Osteoblast (primary cell): ENCODE results near the gene RBM10. TPM values are rescaled to one million over a fixed set of nuclear protein-coding genes. Genes with fewer than 3 reads are reported as not detected.

Source experiments
- DNase-seq: peaks from one replicate; pipeline ENCODE4 v3.0.0; 2011; ENCODE audit warnings: low spot score, mixed read lengths; ENCODE audit not compliant: insufficient read length; ENCODE audit errors: missing footprints
- H2AFZ ChIP-seq: 2 replicates; pipeline ENCODE4 v1.6.0; 2011; ENCODE audit warnings: mild to moderate bottlenecking, low read length
- H3K27ac ChIP-seq: 2 replicates; pipeline ENCODE4 v1.5.1; 2011; ENCODE audit warnings: mild to moderate bottlenecking, low read depth, low read length, moderate library complexity
- H3K27me3 ChIP-seq: 2 replicates; pipeline ENCODE4 v1.6.0; 2012; ENCODE audit warnings: mild to moderate bottlenecking, control low read depth, inconsistent platforms, low read length, moderate library complexity; ENCODE audit not compliant: insufficient read depth
- H3K36me3 ChIP-seq: 2 replicates; pipeline ENCODE4 v1.5.1; 2011; ENCODE audit warnings: mild to moderate bottlenecking, low read length, control low read depth, moderate library complexity; ENCODE audit not compliant: insufficient read depth
- H3K4me1 ChIP-seq: 2 replicates; pipeline ENCODE4 v1.5.1; 2011; ENCODE audit warnings: mild to moderate bottlenecking, low read length, control low read depth, moderate library complexity; ENCODE audit not compliant: insufficient read depth
- H3K4me2 ChIP-seq: 2 replicates; pipeline ENCODE4 v1.6.0; 2011; ENCODE audit warnings: mild to moderate bottlenecking, low read length; ENCODE audit not compliant: insufficient read depth
- H3K4me3 ChIP-seq: fragments of 200-600 bp; sonication (generic); 3 replicates; pipeline ENCODE4 v1.5.1; 2012; ENCODE audit warnings: mild to moderate bottlenecking, low read length, inconsistent platforms; ENCODE audit not compliant: insufficient read depth
- H3K79me2 ChIP-seq: 2 replicates; pipeline ENCODE4 v1.6.0; 2012; ENCODE audit warnings: mild to moderate bottlenecking, low read length, control low read depth, inconsistent platforms; ENCODE audit not compliant: insufficient read depth
- H3K9me3 ChIP-seq: 2 replicates; pipeline ENCODE4 v1.5.1; 2011; ENCODE audit warnings: low read depth, low read length, control low read depth
- H4K20me1 ChIP-seq: 2 replicates; pipeline ENCODE4 v1.6.0; 2012; ENCODE audit warnings: mild to moderate bottlenecking, low read length, control low read depth; ENCODE audit not compliant: insufficient read depth
- total RNA-seq: library from RNA; depleted of rRNA; stranded (reverse); fragments of >200 nt; gene quantifications from 2 replicates; pipeline ENCODE4 v1.2.3, GENCODE V29; 2012
- TF ChIP-seq, protein P1 (sequence below): IDR thresholded peaks from 2 replicates; pipeline ENCODE4 v1.5.1; 2011; ENCODE audit warnings: mild to moderate bottlenecking, low read depth, low read length, moderate library complexity; ENCODE audit errors: extremely low read depth

RBM10 gene
- total RNA-seq, 1 donor, result 32.9 TPM

DNA sequence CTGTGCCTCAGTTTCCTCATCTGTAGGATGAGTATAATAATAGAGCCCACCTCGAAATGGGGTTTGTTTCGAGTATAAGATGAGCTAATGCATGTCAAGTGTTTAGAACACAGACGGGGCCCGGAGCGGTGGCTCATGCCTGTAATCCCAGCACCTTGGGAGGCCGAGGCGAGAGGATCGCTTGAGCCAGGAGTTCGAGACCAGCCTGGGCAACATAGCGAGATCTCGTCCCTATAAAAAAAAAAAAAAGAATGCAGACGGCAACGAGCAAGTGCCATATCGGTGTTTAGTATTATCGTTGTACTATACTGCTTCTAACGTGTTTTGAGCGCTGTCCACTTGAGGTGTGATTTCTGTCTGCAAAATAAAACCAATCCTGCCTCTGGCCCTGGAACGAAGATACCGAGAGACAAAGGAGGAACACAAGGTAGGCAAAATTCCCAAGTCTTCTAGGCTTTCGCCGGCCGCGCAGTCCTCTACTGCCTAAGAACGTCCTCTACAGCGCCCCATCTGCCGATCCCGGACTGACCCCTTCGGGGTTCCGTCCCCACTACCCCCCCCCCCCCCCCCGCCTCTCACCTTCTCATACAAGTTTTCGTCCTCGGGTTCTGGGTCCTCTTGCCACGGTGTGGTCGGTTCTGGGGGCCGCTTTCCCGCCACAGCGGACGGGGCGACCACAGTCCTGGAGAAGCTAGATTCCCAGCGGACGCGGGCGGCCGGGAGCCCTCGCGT lies 961 bp upstream of the RBM10 start:
- Histone ChIP-seq H3K4me1 (no peaks in the 10 kb centered on the region), H3K9me3 (no peaks in the 10 kb centered on the region), H2AFZ (peak overlapping the region; percentile 80), H3K27ac (peak overlapping the region; percentile 74), H3K4me3 (peak overlapping the region; percentile 86), H3K4me2 (peak overlapping the region; percentile 87), H3K27me3 (no peaks in the 10 kb centered on the region), H4K20me1 (peaks cover 29% of the 10 kb centered on the region), H3K36me3 (no peaks in the 10 kb centered on the region), H3K79me2 (peaks cover 46% of the 10 kb centered on the region)
- DNase-seq, result peak; percentile 88
- TF ChIP-seq, protein P1, sequence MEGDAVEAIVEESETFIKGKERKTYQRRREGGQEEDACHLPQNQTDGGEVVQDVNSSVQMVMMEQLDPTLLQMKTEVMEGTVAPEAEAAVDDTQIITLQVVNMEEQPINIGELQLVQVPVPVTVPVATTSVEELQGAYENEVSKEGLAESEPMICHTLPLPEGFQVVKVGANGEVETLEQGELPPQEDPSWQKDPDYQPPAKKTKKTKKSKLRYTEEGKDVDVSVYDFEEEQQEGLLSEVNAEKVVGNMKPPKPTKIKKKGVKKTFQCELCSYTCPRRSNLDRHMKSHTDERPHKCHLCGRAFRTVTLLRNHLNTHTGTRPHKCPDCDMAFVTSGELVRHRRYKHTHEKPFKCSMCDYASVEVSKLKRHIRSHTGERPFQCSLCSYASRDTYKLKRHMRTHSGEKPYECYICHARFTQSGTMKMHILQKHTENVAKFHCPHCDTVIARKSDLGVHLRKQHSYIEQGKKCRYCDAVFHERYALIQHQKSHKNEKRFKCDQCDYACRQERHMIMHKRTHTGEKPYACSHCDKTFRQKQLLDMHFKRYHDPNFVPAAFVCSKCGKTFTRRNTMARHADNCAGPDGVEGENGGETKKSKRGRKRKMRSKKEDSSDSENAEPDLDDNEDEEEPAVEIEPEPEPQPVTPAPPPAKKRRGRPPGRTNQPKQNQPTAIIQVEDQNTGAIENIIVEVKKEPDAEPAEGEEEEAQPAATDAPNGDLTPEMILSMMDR, result no peak

DNA sequence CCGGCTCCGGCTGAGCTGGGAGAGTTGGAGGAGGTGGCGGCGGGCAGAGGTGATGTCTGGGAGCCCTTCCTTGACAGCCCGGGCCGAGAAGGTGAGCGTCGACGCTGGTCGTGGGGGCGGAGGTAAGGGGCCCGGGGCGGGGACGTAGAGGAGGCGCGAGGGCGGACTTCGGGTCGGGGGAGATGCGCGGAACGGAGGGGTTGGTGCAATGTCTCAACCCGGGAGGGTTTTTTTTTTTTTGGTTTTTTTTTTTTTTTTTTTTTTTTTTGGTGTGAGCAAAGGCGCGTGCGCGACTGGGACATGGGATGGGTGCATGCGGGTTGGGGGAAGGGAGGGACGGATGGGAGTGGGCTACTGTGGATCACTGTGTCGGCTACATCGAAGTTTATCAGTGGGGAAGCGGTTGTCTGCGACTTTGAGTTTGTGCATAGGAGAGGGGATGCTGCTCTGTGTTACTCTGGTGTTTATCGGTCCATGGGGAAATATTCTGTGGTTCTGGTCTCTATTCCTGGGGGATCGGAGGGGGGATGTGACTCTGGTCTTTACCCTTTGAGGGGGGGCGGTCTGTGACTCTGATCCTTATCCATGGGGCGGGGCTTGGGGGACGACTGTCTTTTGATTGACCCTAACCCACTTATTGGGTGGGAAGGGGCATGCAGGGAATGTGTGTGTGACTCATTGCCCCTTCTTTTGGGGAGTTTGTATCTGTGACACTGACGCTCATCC lies 537 bp downstream of the RBM10 start:
- TF ChIP-seq, protein P1, result no peak
- peaks cover 58% of the 10 kb centered on the region for H3K79me2 ChIP-seq
- no peaks in the 10 kb centered on the region for H3K4me1 ChIP-seq
- H3K9me3 ChIP-seq, result no peaks in the 10 kb centered on the region
- H3K4me3 ChIP-seq, result peak overlapping the region; percentile 86
- peak overlapping the region; percentile 74 for H3K27ac ChIP-seq
- H4K20me1 ChIP-seq, result peaks cover 32% of the 10 kb centered on the region
- H3K27me3 ChIP-seq, result no peaks in the 10 kb centered on the region
- no peaks in the 10 kb centered on the region for H3K36me3 ChIP-seq
- H2AFZ ChIP-seq, result peak overlapping the region; percentile 65
- DNase-seq, result peak; percentile 47
- H3K4me2 ChIP-seq, result peak overlapping the region; percentile 89

DNA sequence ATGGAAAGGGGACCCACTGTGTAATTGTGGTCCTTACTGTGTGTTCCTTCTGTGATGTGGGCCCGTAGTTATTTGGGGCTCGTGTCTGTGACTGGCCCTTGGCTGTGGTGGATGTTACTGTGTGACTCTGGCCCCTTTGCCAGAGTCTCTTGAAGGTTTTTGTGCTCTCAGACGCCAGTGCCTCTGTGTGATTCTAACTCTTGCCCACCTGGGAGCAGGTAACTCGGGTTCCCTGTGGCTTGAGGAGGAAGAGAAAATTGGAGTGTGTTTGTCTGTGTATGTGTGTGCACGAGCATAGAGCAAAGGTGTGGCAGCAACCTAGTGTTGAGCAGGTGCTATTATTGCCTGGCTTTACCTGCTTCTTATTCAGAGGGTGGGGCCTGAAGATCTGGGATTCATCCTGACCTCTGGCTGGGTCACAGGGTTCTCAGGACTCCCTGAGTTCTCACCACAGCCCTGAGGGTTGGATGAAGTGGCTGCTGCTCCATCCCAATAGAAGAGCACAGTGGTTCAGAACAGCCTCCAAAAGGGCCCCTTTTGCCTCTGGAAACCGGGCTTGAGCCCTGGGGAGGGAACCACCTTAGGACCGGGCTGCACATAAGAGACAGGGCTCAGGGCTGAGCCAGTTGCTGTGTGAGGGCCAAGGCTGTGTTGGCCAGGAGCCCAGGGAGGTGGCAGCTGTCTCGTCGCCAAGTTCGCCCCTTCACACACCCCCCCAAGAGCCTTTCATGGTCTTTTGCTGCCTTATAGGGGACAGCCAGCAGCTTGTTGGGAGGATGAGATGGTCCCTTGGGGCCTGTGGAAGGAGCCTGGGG lies 1.3 kb downstream of the RBM10 start:
- Histone ChIP-seq H2AFZ (no peak overlapping the region), H3K27ac (peak overlapping the region; percentile 74)
- DNase-seq, result peak; percentile 75

More for the DNA sequence above, 1.3 kb downstream of the RBM10 start:
- H3K4me1 ChIP-seq, result no peaks in the 10 kb centered on the region
- H3K36me3 ChIP-seq, result no peaks in the 10 kb centered on the region
- H3K79me2 ChIP-seq, result peaks cover 66% of the 10 kb centered on the region
- TF ChIP-seq, protein P1, result no peak
- peaks cover 35% of the 10 kb centered on the region for H4K20me1 ChIP-seq
- peak overlapping the region; percentile 89 for H3K4me2 ChIP-seq
- no peaks in the 10 kb centered on the region for H3K27me3 ChIP-seq
- H3K4me3 ChIP-seq, result peak overlapping the region; percentile 86
- H3K9me3 ChIP-seq, result no peaks in the 10 kb centered on the region
